ENCODE data around the gene ZBTB5.
A peak's percentile ranks its signal among the peaks of the same experiment; 100 is the strongest.

The ZBTB5 gene

DNA sequence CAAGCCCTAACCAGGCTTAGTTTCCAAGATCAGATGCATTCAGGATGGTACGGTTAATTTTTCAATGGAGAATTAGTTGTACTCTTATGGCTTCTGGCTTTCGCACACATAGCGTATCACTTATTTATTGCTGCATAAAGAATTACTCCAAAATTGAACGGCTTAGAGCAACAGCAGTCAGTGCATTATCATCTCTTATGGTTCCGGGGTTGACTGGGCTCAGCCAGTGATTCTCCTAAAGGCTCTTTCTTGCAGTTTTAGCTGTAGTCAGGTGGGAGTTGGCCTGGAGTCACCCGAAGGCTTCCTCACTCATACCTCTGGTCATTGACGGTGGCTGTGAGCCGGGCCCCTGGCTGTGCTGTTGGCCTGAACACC lies 43.3 kb downstream of the ZBTB5 start:
- TF ChIP-seq, protein P1, sequence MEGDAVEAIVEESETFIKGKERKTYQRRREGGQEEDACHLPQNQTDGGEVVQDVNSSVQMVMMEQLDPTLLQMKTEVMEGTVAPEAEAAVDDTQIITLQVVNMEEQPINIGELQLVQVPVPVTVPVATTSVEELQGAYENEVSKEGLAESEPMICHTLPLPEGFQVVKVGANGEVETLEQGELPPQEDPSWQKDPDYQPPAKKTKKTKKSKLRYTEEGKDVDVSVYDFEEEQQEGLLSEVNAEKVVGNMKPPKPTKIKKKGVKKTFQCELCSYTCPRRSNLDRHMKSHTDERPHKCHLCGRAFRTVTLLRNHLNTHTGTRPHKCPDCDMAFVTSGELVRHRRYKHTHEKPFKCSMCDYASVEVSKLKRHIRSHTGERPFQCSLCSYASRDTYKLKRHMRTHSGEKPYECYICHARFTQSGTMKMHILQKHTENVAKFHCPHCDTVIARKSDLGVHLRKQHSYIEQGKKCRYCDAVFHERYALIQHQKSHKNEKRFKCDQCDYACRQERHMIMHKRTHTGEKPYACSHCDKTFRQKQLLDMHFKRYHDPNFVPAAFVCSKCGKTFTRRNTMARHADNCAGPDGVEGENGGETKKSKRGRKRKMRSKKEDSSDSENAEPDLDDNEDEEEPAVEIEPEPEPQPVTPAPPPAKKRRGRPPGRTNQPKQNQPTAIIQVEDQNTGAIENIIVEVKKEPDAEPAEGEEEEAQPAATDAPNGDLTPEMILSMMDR (IDR thresholded peaks at IDR 0.05; ENCODE audit: low read depth, low read length) = no peak
- H3K4me3 ChIP-seq (ENCODE audit: low read depth, low read length) = peak overlapping the region; percentile 80
- in situ Hi-C loops (cut with HindIII; ENCODE audit: low sequenced_read_pairs) = no loop called here
- DNase-seq (ENCODE audit: low read depth, low spot score) = no peak

DNA sequence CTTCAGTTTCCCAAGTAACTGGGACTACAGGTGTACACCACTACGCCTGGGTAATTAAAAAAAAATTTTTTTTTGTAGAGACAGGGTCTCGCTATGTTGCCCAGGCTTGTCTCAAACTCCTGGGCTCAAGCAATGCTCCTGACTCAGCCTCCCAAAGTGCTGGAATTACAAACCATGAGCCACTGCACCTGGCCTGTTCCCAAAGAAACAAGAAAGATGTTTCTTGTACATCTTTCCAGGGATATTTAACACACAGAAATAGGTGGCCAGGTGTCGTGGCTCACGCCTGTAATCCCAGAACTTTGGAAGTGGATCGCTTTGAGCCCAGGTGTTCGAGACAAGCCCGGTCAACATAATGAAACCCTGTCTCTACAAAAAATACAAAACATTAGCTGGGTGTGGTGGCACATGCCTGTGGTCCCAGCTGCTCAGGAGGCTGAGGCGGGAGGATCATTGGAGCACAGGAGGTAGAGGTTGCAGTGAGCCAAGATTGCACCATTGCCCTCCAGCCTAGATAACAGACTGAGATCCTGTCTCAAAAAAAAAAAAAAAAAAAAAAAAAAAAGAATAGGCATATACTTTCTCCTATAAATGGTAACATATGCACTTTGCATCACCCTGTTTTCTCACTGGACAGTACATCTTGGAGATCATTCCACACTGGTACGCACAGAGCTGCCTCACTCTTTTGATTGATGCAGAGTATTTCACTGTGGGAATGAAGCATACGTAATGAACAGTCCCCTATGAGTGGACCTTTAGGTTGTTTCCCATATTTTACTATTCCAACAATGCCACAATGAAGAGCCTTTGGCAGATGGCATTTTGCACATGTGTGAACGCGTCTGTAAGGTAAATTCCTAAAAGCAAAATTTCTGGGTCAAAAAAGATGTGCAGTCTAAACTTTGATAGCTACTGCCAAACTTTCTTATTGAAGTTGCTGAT lies 44.7 kb downstream of the ZBTB5 start:
- DNase-seq (ENCODE audit: low read depth, low spot score) = no peak
- in situ Hi-C loops (cut with HindIII; ENCODE audit: low sequenced_read_pairs) = no loop called here
- TF ChIP-seq, protein P1 (IDR thresholded peaks at IDR 0.05; ENCODE audit: low read depth, low read length) = no peak
- H3K4me3 ChIP-seq (ENCODE audit: low read depth, low read length) = no peak overlapping the region

DNA sequence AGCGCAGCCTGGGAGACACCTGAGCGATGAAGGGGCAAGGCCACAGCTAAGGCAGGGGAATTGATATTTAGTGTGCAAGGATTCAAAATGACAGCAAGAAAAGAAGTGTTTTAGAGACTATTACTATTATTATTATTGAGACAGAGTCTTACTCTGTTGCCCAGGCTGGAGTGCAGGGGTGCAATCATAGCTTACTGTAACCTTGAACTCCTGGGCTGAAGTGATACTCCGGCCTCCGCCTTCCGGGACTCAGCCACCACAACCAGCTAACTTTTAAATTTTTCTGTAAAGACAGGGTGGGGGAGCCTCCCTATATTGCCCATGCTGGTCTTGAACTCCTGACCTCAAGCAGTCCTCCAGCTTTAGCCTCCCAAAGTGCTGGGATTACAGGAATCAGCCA lies 46.0 kb downstream of the ZBTB5 start:
- TF ChIP-seq, protein P1 (IDR thresholded peaks at IDR 0.05; ENCODE audit: low read depth, low read length) = no peak
- no peak overlapping the region for H3K4me3 ChIP-seq (ENCODE audit: low read depth, low read length)
- in situ Hi-C loops (cut with HindIII; ENCODE audit: low sequenced_read_pairs) = no loop called here
- no peak for DNase-seq (ENCODE audit: low read depth, low spot score)

DNA sequence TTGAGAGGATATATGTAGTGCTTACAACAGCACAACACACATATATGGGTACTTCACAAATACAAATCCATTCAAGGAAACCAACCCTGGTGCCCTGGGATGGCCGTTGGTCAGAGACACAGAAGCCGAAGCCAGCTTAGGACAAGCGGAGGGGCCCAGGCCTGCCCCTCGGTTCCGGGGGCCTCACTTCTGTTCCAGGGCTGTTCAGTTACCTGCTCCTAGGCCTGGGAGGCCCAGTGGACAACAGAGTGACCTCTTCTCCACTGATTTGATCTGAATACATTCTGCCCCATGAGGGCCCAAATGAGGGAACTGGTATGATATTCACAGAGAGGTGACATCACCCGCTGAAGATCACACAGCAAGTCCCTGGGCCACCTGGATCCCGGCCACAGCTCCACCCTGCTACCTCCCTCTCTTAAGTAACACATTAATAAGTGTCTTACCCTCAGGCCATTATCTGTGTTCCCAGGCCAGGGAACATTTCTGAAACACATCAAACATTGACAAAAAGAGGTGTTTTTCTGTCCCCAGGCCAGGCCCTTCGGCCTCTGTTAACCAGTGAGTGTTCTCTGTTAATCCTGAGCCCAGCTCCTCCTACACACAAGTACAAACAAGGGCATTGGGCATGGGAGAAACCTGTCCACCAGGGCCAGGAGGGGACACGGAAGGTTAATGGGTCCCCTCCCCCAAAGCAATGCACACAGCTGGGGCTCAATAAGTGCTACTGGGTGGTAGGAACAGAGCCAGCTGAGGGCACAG lies 47.2 kb downstream of the ZBTB5 start:
- in situ Hi-C loops (cut with HindIII; ENCODE audit: low sequenced_read_pairs) = no loop called here
- DNase-seq (ENCODE audit: low read depth, low spot score) = no peak
- H3K4me3 ChIP-seq (ENCODE audit: low read depth, low read length) = no peak overlapping the region
- TF ChIP-seq, protein P1 (IDR thresholded peaks at IDR 0.05; ENCODE audit: low read depth, low read length) = no peak

GRCh38 chr9:37417252-37417803 lies 47.9 kb downstream of the ZBTB5 start:
- in situ Hi-C loops (cut with HindIII; ENCODE audit: low sequenced_read_pairs) = no loop called here
- no peak for DNase-seq (ENCODE audit: low read depth, low spot score)
- TF ChIP-seq, protein P1 (IDR thresholded peaks at IDR 0.05; ENCODE audit: low read depth, low read length) = no peak
- no peak overlapping the region for H3K4me3 ChIP-seq (ENCODE audit: low read depth, low read length)

- in situ Hi-C loops (cut with HindIII; ENCODE audit: low sequenced_read_pairs) = no loop called here
- TF ChIP-seq, protein P1 (IDR thresholded peaks at IDR 0.05; ENCODE audit: low read depth, low read length) = peak; percentile 84
- DNase-seq (ENCODE audit: low read depth, low spot score) = peak; percentile 74
- no peak overlapping the region for H3K4me3 ChIP-seq (ENCODE audit: low read depth, low read length)
Measured at GRCh38 chr9:37415011-37415719, 50.1 kb downstream of the ZBTB5 start.
